ENCODE data around the gene OXCT1. TPM values are rescaled to one million over a fixed set of nuclear protein-coding genes. Genes with fewer than 3 reads are reported as not detected.
"Not testable (repeated sequence)": the region's sequence is repeated elsewhere in the genome, so short reads cannot be mapped to it uniquely, and the experiment has no call there.

The OXCT1 gene
- total and polyA plus RNA-seq, 5 donors = 54.7 to 108 (median 82.8) TPM

DNA sequence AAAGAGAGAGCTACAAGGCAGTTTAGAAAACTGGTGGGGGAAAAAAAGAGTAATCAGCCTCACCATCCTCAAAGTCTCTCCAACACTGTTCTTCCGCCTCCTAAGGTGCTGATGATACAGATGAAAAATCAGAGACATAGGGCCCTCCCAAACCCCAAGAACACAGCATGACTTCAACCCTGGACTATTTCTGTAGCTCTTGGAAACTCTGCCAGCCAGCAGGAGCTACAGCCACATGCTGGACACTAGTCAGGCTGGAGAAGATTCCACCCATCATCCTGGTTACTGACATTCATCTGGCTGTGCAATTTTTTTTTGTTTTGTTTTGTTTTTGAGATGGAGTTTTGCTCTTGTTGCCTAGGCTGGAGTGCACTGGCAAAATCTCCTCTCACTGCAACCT is 42.4 kb downstream of the OXCT1 start:
- no peak for ATAC-seq

DNA sequence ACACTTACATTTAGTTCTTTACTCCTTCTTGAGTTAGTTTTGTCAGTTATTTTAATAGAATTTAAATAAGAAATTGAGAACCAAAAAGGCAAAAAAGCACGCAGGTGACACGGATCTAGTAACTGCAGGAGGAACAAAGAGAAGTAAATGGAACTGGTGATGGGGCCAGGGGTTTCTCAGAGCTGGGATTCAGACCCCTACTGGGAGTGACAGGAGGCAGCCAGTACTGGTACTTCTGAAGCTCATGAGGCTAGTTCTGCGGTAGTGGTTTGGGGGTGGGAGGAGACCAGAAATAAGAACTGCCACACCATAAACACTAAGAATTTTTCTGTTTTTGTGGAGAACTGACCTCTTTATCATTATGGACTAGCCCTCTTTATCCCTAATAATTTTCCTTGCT is 48.2 kb downstream of the OXCT1 start:
- no peak overlapping the region for H3K27ac ChIP-seq (ENCODE audit: low read length)
- intact Hi-C loops (cut with DNase I) = no loop called here
- ATAC-seq = no peak
- H3K4me3 ChIP-seq (ENCODE audit: low read length) = no peak overlapping the region
- no peak for DNase-seq
- no peaks in the 10 kb centered on the region for H3K4me1 ChIP-seq (ENCODE audit: control insufficient read depth, insufficient read depth, low read length)
- 89% methylated on average over 3 of the region's 3 CpGs for WGBS
- no peaks in the 10 kb centered on the region for H3K27me3 ChIP-seq (ENCODE audit: control insufficient read depth, insufficient read depth)
- no peaks in the 10 kb centered on the region for H3K9me3 ChIP-seq (ENCODE audit: control insufficient read depth, low read length)

More for the DNA sequence above, 42.4 kb downstream of the OXCT1 start:
- no peak overlapping the region for H3K4me3 ChIP-seq (ENCODE audit: low read length)
- no peaks in the 10 kb centered on the region for H3K27me3 ChIP-seq (ENCODE audit: control insufficient read depth, insufficient read depth)
- 100% methylated on average over 1 of the region's 1 CpG for WGBS
- intact Hi-C loops (cut with DNase I) = no loop called here
- H3K27ac ChIP-seq (ENCODE audit: low read length) = no peak overlapping the region
- no peak for DNase-seq
- no peaks in the 10 kb centered on the region for H3K9me3 ChIP-seq (ENCODE audit: control insufficient read depth, low read length)
- H3K4me1 ChIP-seq (ENCODE audit: control insufficient read depth, insufficient read depth, low read length) = no peaks in the 10 kb centered on the region

DNA sequence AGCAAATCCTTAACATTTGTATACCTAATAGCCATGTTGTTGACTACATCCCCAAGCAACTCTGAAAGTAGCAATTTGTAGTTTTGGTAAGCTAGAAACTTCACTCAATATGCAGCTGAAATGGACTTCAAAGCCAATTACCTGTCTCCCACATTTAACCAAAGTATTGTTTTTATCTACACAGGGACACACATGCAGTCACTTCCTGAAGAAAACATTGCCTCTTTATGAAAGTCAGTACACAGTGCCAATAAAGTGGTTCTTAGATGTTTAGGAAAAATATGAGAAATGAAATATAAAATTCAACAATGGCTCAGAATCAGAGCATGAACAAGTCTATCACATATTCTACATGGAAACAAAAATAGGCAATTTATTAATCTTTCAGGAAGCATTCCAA is 49.2 kb downstream of the OXCT1 start:
- no peak overlapping the region for H3K4me3 ChIP-seq (ENCODE audit: low read length)
- H3K27me3 ChIP-seq (ENCODE audit: control insufficient read depth, insufficient read depth) = no peaks in the 10 kb centered on the region
- no peak overlapping the region for H3K27ac ChIP-seq (ENCODE audit: low read length)
- no peaks in the 10 kb centered on the region for H3K4me1 ChIP-seq (ENCODE audit: control insufficient read depth, insufficient read depth, low read length)
- intact Hi-C loops (cut with DNase I) = no loop called here
- no peaks in the 10 kb centered on the region for H3K9me3 ChIP-seq (ENCODE audit: control insufficient read depth, low read length)
- ATAC-seq (no peak), DNase-seq (no peak)

DNA sequence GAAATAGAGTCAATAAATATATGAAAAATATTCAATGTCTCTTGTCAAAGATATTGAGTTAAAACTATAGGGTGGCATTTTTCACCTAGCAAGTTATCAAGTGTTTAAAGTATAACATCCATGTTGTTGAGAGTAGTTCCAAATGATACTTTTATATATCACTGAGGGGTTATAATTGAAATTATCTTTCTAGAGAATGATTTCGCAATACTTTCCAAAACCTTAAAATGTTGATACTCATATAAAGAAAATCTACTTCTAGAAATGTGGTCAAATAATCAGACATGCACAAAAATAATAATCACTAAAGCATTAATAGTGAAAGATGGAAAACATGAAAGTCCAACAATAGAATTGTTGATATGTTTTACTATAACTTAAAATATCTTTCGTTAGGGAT is 50.1 kb downstream of the OXCT1 start:
- H3K27me3 ChIP-seq (ENCODE audit: control insufficient read depth, insufficient read depth) = no peaks in the 10 kb centered on the region
- H3K27ac ChIP-seq (ENCODE audit: low read length) = no peak overlapping the region
- ATAC-seq (no peak), DNase-seq (no peak)
- intact Hi-C loops (cut with DNase I) = no loop called here
- 99% methylated on average over 2 of the region's 2 CpGs for WGBS
- no peaks in the 10 kb centered on the region for H3K9me3 ChIP-seq (ENCODE audit: control insufficient read depth, low read length)
- H3K4me3 ChIP-seq (ENCODE audit: low read length) = no peak overlapping the region
- no peaks in the 10 kb centered on the region for H3K4me1 ChIP-seq (ENCODE audit: control insufficient read depth, insufficient read depth, low read length)

DNA sequence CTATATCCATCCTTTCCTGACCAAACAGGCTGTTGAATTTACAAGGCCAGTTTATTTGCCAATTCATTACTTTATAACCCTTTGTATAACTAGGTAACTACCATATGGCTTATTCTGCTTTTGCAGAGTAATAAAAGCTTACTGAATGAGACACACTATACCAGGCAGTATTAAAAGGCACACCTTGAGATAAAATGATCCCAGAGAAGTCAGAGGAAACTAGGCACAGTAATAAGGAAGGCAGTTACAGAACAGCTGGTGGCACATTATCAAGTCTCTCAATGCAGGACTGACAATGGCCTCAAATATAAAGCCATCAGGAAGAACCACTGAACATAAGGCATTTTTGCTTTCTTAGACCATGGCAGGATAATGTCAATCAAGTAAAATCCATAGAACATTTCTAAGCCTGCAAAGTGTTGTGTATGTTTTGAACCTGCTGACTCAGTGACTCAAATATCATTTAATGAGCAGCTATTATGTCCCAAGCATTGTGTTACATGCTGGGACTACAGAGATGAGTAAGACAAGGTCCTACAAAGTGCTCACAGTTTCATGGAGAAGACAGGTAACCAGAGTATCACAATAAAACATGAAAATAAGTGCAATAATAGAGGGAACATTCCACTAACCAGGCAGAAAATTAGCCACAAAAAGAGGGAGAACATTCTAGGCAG is 52.5 kb downstream of the OXCT1 start:
- intact Hi-C loops (cut with DNase I) = no loop called here
- ATAC-seq (no peak), DNase-seq (no peak)
- Histone ChIP-seq H3K9me3 (ENCODE audit: control insufficient read depth, low read length) (no peaks in the 10 kb centered on the region), H3K27ac (ENCODE audit: low read length) (no peak overlapping the region), H3K4me1 (ENCODE audit: control insufficient read depth, insufficient read depth, low read length) (no peaks in the 10 kb centered on the region), H3K27me3 (ENCODE audit: control insufficient read depth, insufficient read depth) (no peaks in the 10 kb centered on the region), H3K4me3 (ENCODE audit: low read length) (no peak overlapping the region)

DNA sequence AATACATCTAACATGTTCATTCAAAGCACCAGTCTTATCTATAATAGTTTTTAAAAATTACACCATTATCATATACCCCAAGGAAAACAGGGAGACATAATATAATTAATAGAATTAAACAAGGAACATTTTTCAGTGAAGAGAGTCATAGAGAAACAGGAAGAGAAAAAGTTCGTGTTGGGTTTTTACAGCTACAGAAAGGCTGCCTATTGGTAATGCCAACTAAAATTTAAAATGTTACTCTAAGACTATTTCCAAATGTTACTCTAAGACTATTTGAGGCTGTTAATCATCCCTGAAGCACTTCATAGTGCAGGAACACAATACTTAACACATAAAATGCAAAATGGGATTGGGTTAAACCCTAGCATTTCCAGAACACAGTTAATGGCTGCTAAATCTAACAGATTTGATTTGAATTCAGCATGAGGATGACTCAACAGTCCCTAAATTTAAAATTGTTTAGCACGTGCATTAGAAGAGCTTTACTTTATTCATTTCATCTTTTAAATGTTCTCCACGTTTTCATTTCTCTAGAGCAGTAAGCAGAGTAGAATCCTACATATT is 54.5 kb downstream of the OXCT1 start:
- intact Hi-C loops (cut with DNase I) = no loop called here
- Histone ChIP-seq H3K27ac (ENCODE audit: low read length) (no peak overlapping the region), H3K27me3 (ENCODE audit: control insufficient read depth, insufficient read depth) (no peaks in the 10 kb centered on the region), H3K9me3 (ENCODE audit: control insufficient read depth, low read length) (no peaks in the 10 kb centered on the region), H3K4me1 (ENCODE audit: control insufficient read depth, insufficient read depth, low read length) (no peaks in the 10 kb centered on the region), H3K4me3 (ENCODE audit: low read length) (no peak overlapping the region)
- ATAC-seq (no peak), DNase-seq (no peak)
- WGBS = 55% methylated on average over 3 of the region's 3 CpGs

DNA sequence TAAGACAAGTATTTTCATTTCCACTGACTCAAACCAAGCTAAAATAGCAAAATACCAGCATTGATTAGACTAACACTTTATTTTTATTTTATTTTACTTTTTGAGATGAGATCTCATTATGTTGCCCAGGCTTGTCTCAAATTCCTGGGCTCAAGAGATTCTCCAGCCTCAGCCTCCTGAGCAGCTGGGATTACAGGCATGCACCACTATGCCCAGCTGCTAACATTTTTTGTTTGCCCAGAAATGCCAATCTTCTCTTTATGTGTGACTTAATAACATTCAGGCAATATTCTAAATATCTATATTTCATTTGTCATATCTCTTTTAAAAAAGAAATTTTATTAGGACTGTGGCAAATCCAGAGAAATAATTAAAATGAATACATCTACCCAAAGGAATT is 55.0 kb downstream of the OXCT1 start:
- Histone ChIP-seq H3K4me3 (ENCODE audit: low read length) (no peak overlapping the region), H3K27me3 (ENCODE audit: control insufficient read depth, insufficient read depth) (no peaks in the 10 kb centered on the region), H3K9me3 (ENCODE audit: control insufficient read depth, low read length) (no peaks in the 10 kb centered on the region), H3K27ac (ENCODE audit: low read length) (no peak overlapping the region), H3K4me1 (ENCODE audit: control insufficient read depth, insufficient read depth, low read length) (no peaks in the 10 kb centered on the region)
- intact Hi-C loops (cut with DNase I) = no loop called here
- DNase-seq (no peak), ATAC-seq (no peak)

DNA sequence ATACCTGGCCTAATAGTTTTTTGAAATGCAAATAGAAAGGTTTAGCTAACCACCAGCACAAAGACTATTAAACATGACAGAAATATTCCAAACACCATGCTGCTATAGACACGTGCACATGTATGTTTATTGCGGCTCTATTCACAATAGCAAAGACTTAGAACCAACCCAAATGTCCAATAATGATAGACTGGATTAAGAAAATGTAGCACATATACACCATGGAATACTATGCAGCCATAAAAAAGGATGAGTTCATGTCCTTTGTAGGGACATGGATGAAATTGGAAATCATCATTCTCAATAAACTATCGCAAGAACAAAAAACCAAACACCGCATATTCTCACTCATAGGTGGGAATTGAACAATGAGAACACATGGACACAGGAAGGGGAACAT is 55.9 kb downstream of the OXCT1 start:
- 97% methylated on average over 2 of the region's 4 CpGs for WGBS
- not testable (repeated sequence) for DNase-seq

DNA sequence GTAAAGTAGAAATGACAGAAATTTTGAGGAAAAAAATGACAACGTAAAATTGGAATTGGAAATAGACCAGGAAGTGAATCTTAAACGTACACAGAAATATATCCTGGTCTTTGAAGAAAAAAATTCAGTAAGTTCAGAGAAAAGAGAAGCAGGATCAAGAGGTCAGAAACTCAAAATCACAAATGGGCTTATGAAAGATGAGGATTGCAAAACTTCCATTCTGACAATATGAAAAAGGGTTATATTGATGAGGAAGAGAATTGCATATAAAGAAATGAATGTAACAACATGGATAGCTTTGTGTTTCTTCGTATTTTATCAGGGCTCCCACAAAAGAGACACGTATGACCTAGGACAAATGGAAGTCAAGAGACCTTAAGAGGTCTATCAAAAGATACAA is 58.1 kb downstream of the OXCT1 start:
- WGBS = 82% methylated on average over 4 of the region's 4 CpGs
- H3K4me1 ChIP-seq (ENCODE audit: control insufficient read depth, insufficient read depth, low read length) = no peaks in the 10 kb centered on the region
- no peak for ATAC-seq

More for the DNA sequence above, 55.9 kb downstream of the OXCT1 start:
- H3K4me3 ChIP-seq (ENCODE audit: low read length); H3K9me3 ChIP-seq (ENCODE audit: control insufficient read depth, low read length); H3K27me3 ChIP-seq (ENCODE audit: control insufficient read depth, insufficient read depth); ATAC-seq; H3K27ac ChIP-seq (ENCODE audit: low read length); intact Hi-C loops (cut with DNase I); H3K4me1 ChIP-seq (ENCODE audit: control insufficient read depth, insufficient read depth, low read length): not testable (repeated sequence)

DNA sequence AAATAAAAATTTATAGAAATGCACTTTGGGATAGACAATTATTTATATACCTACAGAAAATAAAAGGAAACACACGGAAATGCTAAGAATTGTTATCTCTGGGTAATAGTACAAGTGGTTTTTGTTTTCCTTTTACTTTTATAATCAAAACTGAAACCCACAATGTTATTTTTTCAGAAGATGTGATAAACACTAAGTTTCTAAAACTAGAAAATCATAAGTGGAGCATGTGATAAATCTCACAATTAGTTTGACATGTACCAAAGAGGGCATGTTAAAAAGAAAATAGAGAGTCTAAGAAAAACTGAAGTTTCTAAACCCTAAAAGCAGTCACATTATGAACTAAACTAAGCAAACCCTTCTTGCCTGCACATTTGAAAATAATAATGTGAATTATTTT is 61.1 kb downstream of the OXCT1 start:
- no peaks in the 10 kb centered on the region for H3K9me3 ChIP-seq (ENCODE audit: control insufficient read depth, low read length)

More for the DNA sequence above, 58.1 kb downstream of the OXCT1 start:
- H3K27me3 ChIP-seq (ENCODE audit: control insufficient read depth, insufficient read depth) = no peaks in the 10 kb centered on the region
- no peaks in the 10 kb centered on the region for H3K9me3 ChIP-seq (ENCODE audit: control insufficient read depth, low read length)
- DNase-seq = no peak
- no peak overlapping the region for H3K27ac ChIP-seq (ENCODE audit: low read length)
- intact Hi-C loops (cut with DNase I) = no loop called here
- no peak overlapping the region for H3K4me3 ChIP-seq (ENCODE audit: low read length)

DNA sequence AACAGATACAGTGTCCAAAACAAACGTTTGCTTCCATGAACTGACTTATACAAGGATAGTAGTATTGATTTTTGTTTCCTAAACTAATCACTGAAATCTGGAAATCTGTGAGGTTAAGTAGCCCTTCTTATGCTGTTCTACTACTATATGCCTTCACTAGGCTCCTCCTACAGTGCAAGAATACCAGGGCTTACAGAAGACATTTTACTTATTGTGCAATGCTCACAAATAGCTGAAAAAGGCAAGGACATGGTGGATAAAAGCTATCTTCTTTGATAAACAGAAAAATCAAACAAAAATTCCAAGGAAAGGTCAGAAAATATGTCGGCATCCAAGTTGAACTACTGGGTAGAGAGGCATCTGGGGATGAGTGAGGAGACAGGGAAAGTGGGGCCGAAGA is 61.9 kb downstream of the OXCT1 start:
- Histone ChIP-seq H3K4me3 (ENCODE audit: low read length) (no peak overlapping the region), H3K4me1 (ENCODE audit: control insufficient read depth, insufficient read depth, low read length) (no peaks in the 10 kb centered on the region), H3K9me3 (ENCODE audit: control insufficient read depth, low read length) (no peaks in the 10 kb centered on the region), H3K27ac (ENCODE audit: low read length) (no peak overlapping the region), H3K27me3 (ENCODE audit: control insufficient read depth, insufficient read depth) (no peaks in the 10 kb centered on the region)
- DNase-seq = no peak
- intact Hi-C loops (cut with DNase I) = no loop called here
- WGBS = 89% methylated on average over 3 of the region's 3 CpGs
- no peak for ATAC-seq

More for the DNA sequence above, 61.1 kb downstream of the OXCT1 start:
- DNase-seq = no peak
- ATAC-seq = no peak
- no peaks in the 10 kb centered on the region for H3K4me1 ChIP-seq (ENCODE audit: control insufficient read depth, insufficient read depth, low read length)
- intact Hi-C loops (cut with DNase I) = no loop called here
- no peaks in the 10 kb centered on the region for H3K27me3 ChIP-seq (ENCODE audit: control insufficient read depth, insufficient read depth)
- no peak overlapping the region for H3K4me3 ChIP-seq (ENCODE audit: low read length)
- WGBS = 49% methylated on average over 1 of the region's 1 CpG
- H3K27ac ChIP-seq (ENCODE audit: low read length) = no peak overlapping the region

DNA sequence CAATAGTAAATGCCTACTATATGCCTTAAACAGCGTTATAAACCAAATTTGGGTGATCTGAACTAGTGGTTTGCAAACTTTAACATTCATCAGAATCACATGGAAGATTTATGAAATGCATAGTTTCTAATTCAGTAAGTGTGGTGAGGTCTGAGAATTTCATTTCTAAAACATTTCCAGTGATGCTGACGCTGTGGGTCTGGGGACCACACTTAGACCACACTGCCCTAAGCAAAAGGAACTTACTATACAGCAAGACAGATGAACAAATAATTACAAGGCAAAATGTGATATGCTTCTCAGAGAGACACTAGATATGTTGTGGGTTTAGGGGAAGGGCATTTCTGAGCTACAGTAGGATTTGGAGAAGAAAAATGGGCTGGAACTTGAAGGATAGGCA is 72.6 kb downstream of the OXCT1 start:
- 97% methylated on average over 2 of the region's 2 CpGs for WGBS
- no peak overlapping the region for H3K27ac ChIP-seq (ENCODE audit: low read length)
- intact Hi-C loops (cut with DNase I) = no loop called here

More for the DNA sequence above, 72.6 kb downstream of the OXCT1 start:
- no peaks in the 10 kb centered on the region for H3K27me3 ChIP-seq (ENCODE audit: control insufficient read depth, insufficient read depth)
- H3K4me3 ChIP-seq (ENCODE audit: low read length) = no peak overlapping the region
- DNase-seq (no peak), ATAC-seq (no peak)
- peaks cover 8% of the 10 kb centered on the region for H3K4me1 ChIP-seq (ENCODE audit: control insufficient read depth, insufficient read depth, low read length)
- H3K9me3 ChIP-seq (ENCODE audit: control insufficient read depth, low read length) = no peaks in the 10 kb centered on the region

All from right cardiac atrium (tissue), 5 donors.